ENCODE measurements around the gene VAV1. TPM values are rescaled to one million over a fixed set of nuclear protein-coding genes. Genes with fewer than 3 reads are reported as not detected.

Gene VAV1
- total and polyA plus RNA-seq, 2 of the 8 experiments (the other 6 are each of a cell fraction or from before 2014, with no cell fraction given), result 0.21 to 0.22 TPM

- Histone ChIP-seq H3K79me1 (ENCODE audit: low read depth, low read length) (no peaks in the 10 kb centered on the region), H2BK12ac (ENCODE audit: low read depth, low read length) (no peak overlapping the region), H3K4me2 (ENCODE audit: insufficient read depth in 1 of 2, low read depth in 2 of 2, low read length in 2 of 2) (no peak overlapping the region), H3K14ac (ENCODE audit: insufficient read length) (no peak overlapping the region), H3K9me3 (ENCODE audit: insufficient read depth in 2 of 2, low read depth in 1 of 2, low read length in 1 of 2) (peaks cover 39 to 49% of the 10 kb centered on the region in 2 experiments), H2BK20ac (ENCODE audit: low read length) (no peak overlapping the region), H4K8ac (ENCODE audit: extremely low read depth, insufficient read depth, low read length) (no peak overlapping the region), H3K4me3 (ENCODE audit: extremely low read depth in 1 of 4, insufficient read depth in 2 of 4, low read depth in 3 of 4, low read length in 4 of 4) (no peak overlapping the region), H3K27ac (ENCODE audit: low read depth, low read length) (no peak overlapping the region), H3K18ac (ENCODE audit: extremely low read depth, low read length) (no peak overlapping the region), H2AK5ac (ENCODE audit: low read depth, low read length) (no peak overlapping the region), H3K4ac (replicated peaks; ENCODE audit: insufficient read length, low read depth, low read length) (no peak overlapping the region), H3K23me2 (ENCODE audit: low read depth, low read length) (no peaks in the 10 kb centered on the region), H3K9ac (replicated peaks in 1 of 4; ENCODE audit: extremely low read depth in 1 of 4, low read depth in 3 of 4, low read length in 3 of 4) (no peak overlapping the region), H2BK15ac (ENCODE audit: low read length) (no peak overlapping the region), H4K5ac (ENCODE audit: insufficient read length, low read depth, low read length) (no peak overlapping the region), H3K23ac (ENCODE audit: insufficient read length) (no peak overlapping the region), H4K91ac (replicated peaks; ENCODE audit: insufficient read length, low read length) (no peak overlapping the region), H2BK120ac (replicated peaks; ENCODE audit: low read depth, low read length) (no peak overlapping the region), H2AFZ (ENCODE audit: low read length) (no peak overlapping the region), H3K36me3 (ENCODE audit: control insufficient read depth in 2 of 4, insufficient read depth in 4 of 4, low read length in 3 of 4) (no peaks in the 10 kb centered on the region), H4K20me1 (replicated peaks in 1 of 2; ENCODE audit: control insufficient read depth in 1 of 2, insufficient read depth in 2 of 2, low read length in 2 of 2) (no peaks in the 10 kb centered on the region), H3K79me2 (ENCODE audit: control insufficient read depth in 1 of 2, insufficient read depth in 2 of 2, low read length in 2 of 2) (no peaks in the 10 kb centered on the region), H3K56ac (replicated peaks; ENCODE audit: insufficient read length, low read depth, low read length) (no peak overlapping the region), H2BK5ac (ENCODE audit: low read depth, low read length) (no peak overlapping the region), H3K27me3 (replicated peaks in 1 of 4; ENCODE audit: control insufficient read depth in 3 of 4, extremely low read depth in 1 of 4, insufficient read depth in 3 of 4, low read length in 3 of 4) (no peaks in the 10 kb centered on the region), H3K4me1 (replicated peaks in 1 of 4; ENCODE audit: control insufficient read depth in 3 of 4, insufficient read depth in 4 of 4, low read length in 3 of 4) (no peaks in the 10 kb centered on the region)
- no peak for DNase-seq (ENCODE audit: low read depth in 1 of 2, low spot score in 2 of 2)
- FAIRE-seq, result no peak
- TF ChIP-seq SUZ12 (IDR thresholded peaks at IDR 0.05; ENCODE audit: low read length), result no peak
- no peak for TF ChIP-seq GTF2F1 (IDR thresholded peaks at IDR 0.05; ENCODE audit: borderline replicate concordance, low read depth, low read length)
- no peak for TF ChIP-seq EZH2 (IDR thresholded peaks at IDR 0.05; ENCODE audit: low read depth, low read length, severe bottlenecking)
- TF ChIP-seq ASH2L (IDR thresholded peaks at IDR 0.05; ENCODE audit: low read length), result no peak
- TF ChIP-seq POLR2AphosphoS5 (IDR thresholded peaks at IDR 0.05; ENCODE audit: low read depth, low read length), result no peak
- POLR2A ChIA-PET (ENCODE audit: partially characterized antibody), result no interaction called here
- CTCF ChIA-PET (ENCODE audit: partially characterized antibody), result no interaction called here
- WGBS, 2 experiments (ENCODE audit: extremely low coverage in 1 of 2, insufficient coverage in 1 of 2, insufficient read length in 1 of 2, insufficient replicate concordance in 2 of 2, low coverage in 1 of 2, low lambda C conversion rate in 2 of 2, missing lambda C conversion rate in 1 of 2), result 92% methylated on average over 5 of the region's 5 CpGs; no CpG with 5 or more reads in 1 of the 2 experiments
These were observed 21.5 kb downstream of the VAV1 start for GRCh38 chr19:6793973-6794372.

All from H1 (cell line).